ENCODE data around the gene MX1. TPM values are rescaled to one million over a fixed set of nuclear protein-coding genes. Genes with fewer than 3 reads are reported as not detected.

MX1 gene
- total RNA-seq, 1 donor from 2014 or later, result 4.5 TPM

GRCh38 chr21:41506005-41506594 is 80.1 kb downstream of the MX1 start:
- no peak for TF ChIP-seq CTCF (IDR thresholded peaks at IDR 0.05; ENCODE audit: unreplicated experiment)
- peak overlapping the region; percentile 36 for H3K27ac Mint-ChIP-seq (ENCODE audit: unreplicated experiment)
- peaks cover 41% of the 10 kb centered on the region for H3K4me1 Mint-ChIP-seq (ENCODE audit: unreplicated experiment)

GRCh38 chr21:41506611-41507520 is 80.8 kb downstream of the MX1 start:
- H3K27ac Mint-ChIP-seq (ENCODE audit: unreplicated experiment), result peak overlapping the region; percentile 36
- H3K9me3 Mint-ChIP-seq (ENCODE audit: unreplicated experiment), result no peaks in the 10 kb centered on the region
- H3K27me3 Mint-ChIP-seq (ENCODE audit: unreplicated experiment), result peaks cover 7% of the 10 kb centered on the region
- peak overlapping the region; percentile 89 for H3K4me3 Mint-ChIP-seq (ENCODE audit: unreplicated experiment)
- TF ChIP-seq CTCF (IDR thresholded peaks at IDR 0.05; ENCODE audit: unreplicated experiment), result no peak
- no peaks in the 10 kb centered on the region for H3K36me3 Mint-ChIP-seq (ENCODE audit: low read depth, unreplicated experiment)
- H3K4me1 Mint-ChIP-seq (ENCODE audit: unreplicated experiment), result peaks cover 37% of the 10 kb centered on the region
- DNase-seq (ENCODE audit: low spot score), result peak; percentile 47

More at GRCh38 chr21:41506005-41506594, 80.1 kb downstream of the MX1 start:
- no peaks in the 10 kb centered on the region for H3K36me3 Mint-ChIP-seq (ENCODE audit: low read depth, unreplicated experiment)
- H3K9me3 Mint-ChIP-seq (ENCODE audit: unreplicated experiment), result no peaks in the 10 kb centered on the region
- no peak for DNase-seq (ENCODE audit: low spot score)
- H3K27me3 Mint-ChIP-seq (ENCODE audit: unreplicated experiment), result peaks cover 7% of the 10 kb centered on the region
- peak overlapping the region; percentile 87 for H3K4me3 Mint-ChIP-seq (ENCODE audit: unreplicated experiment)

- no peaks in the 10 kb centered on the region for H3K36me3 Mint-ChIP-seq (ENCODE audit: low read depth, unreplicated experiment)
- DNase-seq (ENCODE audit: low spot score), result peak; percentile 66
- H3K27me3 Mint-ChIP-seq (ENCODE audit: unreplicated experiment), result peaks cover 7% of the 10 kb centered on the region
These were observed 81.7 kb downstream of the MX1 start, which contains the start of gene TMPRSS2 for GRCh38 chr21:41507521-41508414. TSS of gene TMPRSS2 (minus strand) at chr21:41508158. CDS start at chr21:41498133, 10,025 bp downstream.

More at GRCh38 chr21:41507521-41508414, 81.7 kb downstream of the MX1 start, which contains the start of gene TMPRSS2:
- Mint-ChIP-seq H3K9me3 (ENCODE audit: unreplicated experiment) (no peaks in the 10 kb centered on the region), H3K4me1 (ENCODE audit: unreplicated experiment) (peaks cover 30% of the 10 kb centered on the region), H3K4me3 (ENCODE audit: unreplicated experiment) (peak within 1 kb of the TSS; percentile 89), H3K27ac (ENCODE audit: unreplicated experiment) (peak within 1 kb of the TSS; percentile 87)
- no peak for TF ChIP-seq CTCF (IDR thresholded peaks at IDR 0.05; ENCODE audit: unreplicated experiment)
